Skeletal muscle tissue (tissue), 4 donors: ENCODE measurements around the gene MYF6. TPM values are rescaled to one million over a fixed set of nuclear protein-coding genes. Genes with fewer than 3 reads are reported as not detected.

Experiments
- H3K27ac ChIP-seq: one replicate; pipeline ENCODE4 v1.7.0; 2013; ENCODE audit warnings: mild to moderate bottlenecking, low read depth, low read length, inconsistent platforms
- H3K27me3 ChIP-seq, 3 donors: one replicate each; pipeline ENCODE4 v1.7.0; 2013; ENCODE audit warnings: low read length in 3 of 3; ENCODE audit not compliant: control insufficient read depth in 3 of 3, insufficient read depth in 3 of 3
- H3K36me3 ChIP-seq, 3 donors: one replicate each; pipeline ENCODE4 v1.7.0; 2013; ENCODE audit warnings: low read length in 3 of 3; ENCODE audit not compliant: control insufficient read depth in 3 of 3, insufficient read depth in 3 of 3
- H3K4me1 ChIP-seq, 3 donors: one replicate each; pipeline ENCODE4 v1.7.0; 2013; ENCODE audit warnings: low read length in 3 of 3, mild to moderate bottlenecking in 3 of 3; ENCODE audit not compliant: control insufficient read depth in 3 of 3, insufficient read depth in 3 of 3
- H3K4me3 ChIP-seq, 3 donors: one replicate each; pipeline ENCODE4 v1.7.0; 2013; ENCODE audit warnings: low read length in 3 of 3
- H3K9ac ChIP-seq, 3 donors: one replicate each; pipeline ENCODE4 v1.7.0; 2013; ENCODE audit warnings: low read length in 3 of 3, mild to moderate bottlenecking in 3 of 3, moderate library complexity in 2 of 3, low read depth in 1 of 3
- H3K9me3 ChIP-seq, 3 donors: one replicate each; pipeline ENCODE4 v1.7.0; 2013; ENCODE audit warnings: low read length in 3 of 3; ENCODE audit not compliant: control insufficient read depth in 3 of 3
- total RNA-seq: library from RNA; depleted of rRNA; stranded (reverse); fragments of >200 nt; gene quantifications from one replicate; pipeline ENCODE4 v1.2.3, GENCODE V29; 2014
- donor health status: Osteomylitis.

MYF6 gene
- total RNA-seq, 1 donor from 2014 or later = 136 TPM

DNA sequence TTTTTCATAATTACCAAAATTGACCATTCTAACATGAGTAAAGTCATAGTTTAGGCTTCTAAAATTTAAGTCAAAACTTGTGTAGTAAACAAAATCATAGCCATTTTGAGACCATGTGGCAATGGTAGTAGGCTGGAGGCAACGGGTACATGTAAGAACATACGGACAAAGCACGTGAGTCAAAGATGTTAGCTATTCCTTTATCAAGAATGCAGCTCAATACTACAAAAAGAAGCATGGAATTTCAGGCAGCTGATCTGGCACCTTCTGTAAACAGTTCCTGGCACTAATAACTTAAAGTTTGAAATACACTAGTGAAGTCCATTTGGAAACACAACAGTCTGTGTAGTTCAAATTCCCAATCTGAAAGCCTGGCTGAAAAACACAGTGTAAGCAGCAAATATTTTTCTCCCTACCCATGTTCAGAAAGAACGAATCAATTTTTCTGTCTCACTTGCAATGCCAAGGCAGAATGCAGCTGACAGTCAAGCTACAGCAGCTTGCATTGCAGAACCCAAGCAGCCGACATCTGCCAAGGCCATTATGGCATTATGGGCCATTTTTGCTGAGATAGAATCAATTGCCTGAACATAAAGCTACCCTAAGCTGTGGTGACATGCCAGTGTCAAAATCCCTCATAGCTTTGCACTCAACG, 38.5 kb downstream of the MYF6 start:
- Histone ChIP-seq H3K4me3 (no peak overlapping the region), H3K4me1 (no peaks in the 10 kb centered on the region), H3K27ac (no peak overlapping the region), H3K36me3 (no peaks in the 10 kb centered on the region), H3K9ac (no peak overlapping the region), H3K27me3 (no peaks in the 10 kb centered on the region), H3K9me3 (no peaks in the 10 kb centered on the region)

DNA sequence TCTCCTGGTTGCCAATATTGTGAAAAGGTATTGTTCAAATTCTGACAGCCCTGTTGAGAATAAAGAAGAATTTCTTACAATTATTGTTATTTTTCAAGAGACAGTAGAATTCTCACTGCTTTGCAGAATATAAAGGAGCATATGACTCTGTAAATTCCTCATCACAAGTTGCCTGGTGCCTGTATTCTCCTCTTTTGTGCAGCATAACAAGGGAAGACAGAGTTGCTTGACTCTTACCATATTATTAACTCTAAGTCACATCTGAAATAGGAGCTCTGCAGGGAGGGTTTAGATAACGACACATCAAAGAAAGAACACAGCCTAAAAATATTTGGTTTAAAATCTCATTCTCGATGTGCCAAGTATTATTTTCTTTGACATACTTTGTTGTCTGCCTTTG, 40.4 kb downstream of the MYF6 start:
- Histone ChIP-seq H3K4me3 (no peak overlapping the region), H3K4me1 (no peaks in the 10 kb centered on the region), H3K36me3 (no peaks in the 10 kb centered on the region), H3K27ac (no peak overlapping the region), H3K27me3 (no peaks in the 10 kb centered on the region), H3K9me3 (no peaks in the 10 kb centered on the region), H3K9ac (no peak overlapping the region)

DNA sequence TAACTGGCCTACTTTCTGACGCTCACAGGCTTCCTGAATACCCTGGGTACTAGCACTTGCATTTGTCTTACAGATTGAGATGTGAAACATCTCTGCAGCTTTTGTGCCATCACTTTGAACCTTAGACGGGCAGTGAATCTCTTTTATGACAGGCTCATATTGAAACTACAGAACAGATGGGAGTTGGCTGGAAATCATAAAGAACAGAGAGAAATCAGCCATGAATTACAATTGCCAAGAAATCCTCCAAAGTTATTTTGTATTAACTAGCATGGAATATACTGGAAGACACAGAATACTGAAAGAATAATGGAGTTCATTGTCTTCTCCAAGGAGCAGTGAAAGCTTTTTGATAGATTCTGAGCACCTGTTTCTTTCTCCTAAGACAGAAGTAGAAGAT, 42.0 kb downstream of the MYF6 start:
- Histone ChIP-seq H3K27me3 (no peaks in the 10 kb centered on the region), H3K36me3 (no peaks in the 10 kb centered on the region), H3K27ac (no peak overlapping the region), H3K4me1 (no peaks in the 10 kb centered on the region), H3K4me3 (no peak overlapping the region), H3K9me3 (no peaks in the 10 kb centered on the region), H3K9ac (no peak overlapping the region)

DNA sequence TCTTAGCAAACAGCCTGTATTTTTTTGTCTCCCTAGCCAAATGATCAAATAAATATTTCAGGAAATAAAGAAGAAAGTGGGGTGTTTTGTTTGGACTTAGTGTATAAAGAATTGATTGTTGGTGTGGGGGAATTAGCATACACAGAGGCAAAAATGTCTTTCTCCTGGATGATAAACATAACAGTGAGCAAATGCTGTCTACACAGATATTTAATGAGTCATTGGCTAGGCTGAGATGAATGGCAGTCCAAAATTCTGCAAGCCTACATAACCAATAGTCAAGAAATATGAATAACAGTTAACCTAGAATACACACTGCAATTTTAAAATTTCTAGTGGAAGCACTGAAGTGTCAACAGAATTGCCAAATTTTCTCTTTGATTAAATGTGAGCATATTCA, 45.0 kb downstream of the MYF6 start:
- Histone ChIP-seq H3K36me3 (no peaks in the 10 kb centered on the region), H3K9me3 (no peaks in the 10 kb centered on the region), H3K4me3 (no peak overlapping the region), H3K27me3 (no peaks in the 10 kb centered on the region), H3K27ac (no peak overlapping the region), H3K9ac (no peak overlapping the region), H3K4me1 (no peaks in the 10 kb centered on the region)

DNA sequence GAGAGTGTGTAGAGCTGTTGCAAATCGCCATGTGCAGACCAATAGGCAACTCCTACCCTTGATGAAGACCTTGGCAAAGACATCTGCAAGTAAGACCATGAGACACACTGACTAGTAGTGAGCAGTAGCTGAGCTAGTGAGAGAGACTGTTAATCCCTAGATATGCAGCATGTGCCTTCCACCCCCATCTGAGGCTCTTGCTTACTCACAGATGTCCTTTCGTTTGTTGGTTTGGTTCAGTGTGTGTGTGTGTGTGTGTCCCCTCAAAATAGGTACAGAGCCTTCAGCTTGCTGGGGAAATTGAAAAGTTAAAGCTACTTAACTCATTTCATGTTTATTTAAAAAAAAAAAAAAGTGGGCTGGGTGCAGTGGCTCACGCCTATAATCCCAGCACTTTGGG, 46.8 kb downstream of the MYF6 start:
- H3K9ac ChIP-seq = no peak overlapping the region
- H3K27ac ChIP-seq = no peak overlapping the region
- H3K27me3 ChIP-seq = no peaks in the 10 kb centered on the region
- H3K4me3 ChIP-seq = no peak overlapping the region
- no peaks in the 10 kb centered on the region for H3K36me3 ChIP-seq
- no peaks in the 10 kb centered on the region for H3K9me3 ChIP-seq
- no peaks in the 10 kb centered on the region for H3K4me1 ChIP-seq

DNA sequence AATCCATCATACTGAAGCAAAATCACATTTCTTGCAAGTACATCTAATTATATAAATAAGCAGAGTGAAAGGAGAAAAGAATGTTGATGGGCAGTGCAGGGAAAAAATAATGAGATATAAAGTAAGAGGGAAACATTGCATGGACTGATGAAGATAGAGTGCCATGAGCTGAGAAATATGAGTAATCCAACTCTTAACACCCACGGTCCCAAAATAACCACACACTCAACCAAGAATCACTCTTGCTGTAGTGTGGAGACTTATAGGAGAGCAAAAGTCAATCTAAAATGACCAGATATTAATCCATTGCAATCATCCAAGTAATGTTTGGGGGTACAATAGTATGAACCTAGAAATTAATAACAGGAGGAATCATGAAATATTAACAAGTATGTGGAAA, 49.4 kb downstream of the MYF6 start:
- no peak overlapping the region for H3K27ac ChIP-seq
- no peak overlapping the region for H3K9ac ChIP-seq
- H3K4me1 ChIP-seq = no peaks in the 10 kb centered on the region
- no peaks in the 10 kb centered on the region for H3K36me3 ChIP-seq
- no peak overlapping the region for H3K4me3 ChIP-seq
- no peaks in the 10 kb centered on the region for H3K27me3 ChIP-seq
- H3K9me3 ChIP-seq = no peaks in the 10 kb centered on the region

Other genes with a start within 250 kb of the MYF6 start
- gene MYF5, start 9.3 kb downstream of the MYF6 start, total RNA-seq = 28.2 TPM
- gene LIN7A, start 230.3 kb downstream of the MYF6 start, total RNA-seq = 1.6 TPM